OCI-LY1 (cell line): Measurements from ENCODE around the gene RPTN.

Experiments used
- CTCF ChIP-seq: fragments of 200-600 bp; sonication (generic), shearing (Covaris generic); IDR thresholded peaks from 2 replicates; pipeline ENCODE4 v1.5.1; 2017; ENCODE audit warnings: mild to moderate bottlenecking, antibody characterized with exemption, low read length, moderate library complexity, mixed read lengths
- EZH2 ChIP-seq: fragments of 200-600 bp; sonication (generic), shearing (Covaris generic); IDR thresholded peaks from 2 replicates; pipeline ENCODE4 v1.8.0; 2017; ENCODE audit warnings: borderline replicate concordance, mixed run types, mild to moderate bottlenecking, antibody characterized with exemption, low read length, moderate library complexity, mixed read lengths

- TF ChIP-seq EZH2 (no peak), CTCF (no peak)
Observed at GRCh38 chr1:152109998-152110294, 49.1 kb downstream of the RPTN start.
